GM12891 (cell line): ENCODE results near the gene C12orf43.

Experiments used
- POLR2A ChIP-seq: IDR thresholded peaks from 2 replicates; pipeline ENCODE4 v1.6.1; 2011; ENCODE audit warnings: low read depth, low read length, control low read depth
- POLR2AphosphoS5 ChIP-seq: IDR thresholded peaks from 2 replicates; pipeline ENCODE4 v1.6.1; 2011; ENCODE audit warnings: low read depth, low read length, control low read depth
- SPI1 ChIP-seq: IDR thresholded peaks from 2 replicates; pipeline ENCODE4 v1.6.1; 2011; ENCODE audit warnings: low read depth, low read length, control low read depth
- TAF1 ChIP-seq: IDR thresholded peaks from 2 replicates; pipeline ENCODE4 v1.6.1; 2011; ENCODE audit warnings: low read depth, low read length, control low read depth

- no peak for TF ChIP-seq POLR2A
- TF ChIP-seq POLR2AphosphoS5, result no peak
- no peak for TF ChIP-seq TAF1
- TF ChIP-seq SPI1, result no peak
Measured at GRCh38 chr12:121022713-121023112, 6.4 kb upstream of the C12orf43 start.
